Stimulated activated CD4-positive, alpha-beta T cell treated with anti-CD3 and anti-CD28 coated beads, Interleukin-12 subunit alpha, Interleukin-12 subunit beta, amount 100 ng/mL, for 4 hours (primary cell): ENCODE data around the gene CACHD1.
"Not testable (repeated sequence)": the region's sequence is repeated elsewhere in the genome, so short reads cannot be mapped to it uniquely, and the experiment has no call there.

ENCODE experiments used
- DNase-seq: peaks from one replicate; pipeline ENCODE4 v3.0.0-alpha.2; 2020

CACHD1 gene

GRCh38 chr1:64715186-64715585 lies 245.3 kb downstream of the CACHD1 start:
- DNase-seq: no peak

GRCh38 chr1:64721135-64721534 lies 251.2 kb downstream of the CACHD1 start:
- no peak for DNase-seq

- DNase-seq: no peak
Observed at GRCh38 chr1:64721576-64722145, 251.7 kb downstream of the CACHD1 start.

- DNase-seq: no peak
Observed at GRCh38 chr1:64727861-64728260, 257.9 kb downstream of the CACHD1 start.

GRCh38 chr1:64733581-64734286 lies 263.8 kb downstream of the CACHD1 start:
- no peak for DNase-seq

- no peak for DNase-seq
Observed at GRCh38 chr1:64734287-64734652, 264.3 kb downstream of the CACHD1 start.

GRCh38 chr1:64740687-64741086 lies 270.8 kb downstream of the CACHD1 start:
- not testable (repeated sequence) for DNase-seq
